ENCODE data around the gene NPPC. TPM values are rescaled to one million over a fixed set of nuclear protein-coding genes. Genes with fewer than 3 reads are reported as not detected.

The NPPC gene
- total RNA-seq, 1 donor from 2014 or later = 18.5 TPM

GRCh38 chr2:231929961-231930592 is 3.9 kb upstream of the NPPC start:
- Mint-ChIP-seq H3K4me1 (ENCODE audit: low read depth, unreplicated experiment) (peaks cover 37% of the 10 kb centered on the region), H3K36me3 (ENCODE audit: unreplicated experiment) (no peaks in the 10 kb centered on the region), H3K9me3 (ENCODE audit: unreplicated experiment) (peaks cover 15% of the 10 kb centered on the region), H3K4me3 (ENCODE audit: unreplicated experiment) (no peak overlapping the region), H3K27ac (ENCODE audit: unreplicated experiment) (peak overlapping the region; percentile 48), H3K27me3 (ENCODE audit: unreplicated experiment) (peaks cover 28% of the 10 kb centered on the region)
- TF ChIP-seq CTCF (IDR thresholded peaks at IDR 0.05; ENCODE audit: partially characterized antibody, unreplicated experiment) = peak; percentile 42
- peak; percentile 50 for DNase-seq

- no peak for DNase-seq
- Mint-ChIP-seq H3K27me3 (ENCODE audit: unreplicated experiment) (peaks cover 36% of the 10 kb centered on the region), H3K4me3 (ENCODE audit: unreplicated experiment) (no peak overlapping the region), H3K27ac (ENCODE audit: unreplicated experiment) (no peak overlapping the region), H3K9me3 (ENCODE audit: unreplicated experiment) (peaks cover 16% of the 10 kb centered on the region), H3K4me1 (ENCODE audit: low read depth, unreplicated experiment) (peaks cover 36% of the 10 kb centered on the region), H3K36me3 (ENCODE audit: unreplicated experiment) (no peaks in the 10 kb centered on the region)
- no peak for TF ChIP-seq CTCF (IDR thresholded peaks at IDR 0.05; ENCODE audit: partially characterized antibody, unreplicated experiment)
These were observed 2.9 kb upstream of the NPPC start for GRCh38 chr2:231928901-231929725.

- Mint-ChIP-seq H3K9me3 (ENCODE audit: unreplicated experiment) (peaks cover 16% of the 10 kb centered on the region), H3K4me3 (ENCODE audit: unreplicated experiment) (no peak overlapping the region), H3K27me3 (ENCODE audit: unreplicated experiment) (peaks cover 34% of the 10 kb centered on the region), H3K4me1 (ENCODE audit: low read depth, unreplicated experiment) (peaks cover 42% of the 10 kb centered on the region), H3K36me3 (ENCODE audit: unreplicated experiment) (no peaks in the 10 kb centered on the region), H3K27ac (ENCODE audit: unreplicated experiment) (no peak overlapping the region)
- peak; percentile 50 for TF ChIP-seq CTCF (IDR thresholded peaks at IDR 0.05; ENCODE audit: partially characterized antibody, unreplicated experiment)
- no peak for DNase-seq
These were observed 2.3 kb upstream of the NPPC start for GRCh38 chr2:231928481-231928880.

- TF ChIP-seq CTCF (IDR thresholded peaks at IDR 0.05; ENCODE audit: partially characterized antibody, unreplicated experiment) = no peak
- peaks cover 42% of the 10 kb centered on the region for H3K4me1 Mint-ChIP-seq (ENCODE audit: low read depth, unreplicated experiment)
- H3K27me3 Mint-ChIP-seq (ENCODE audit: unreplicated experiment) = peaks cover 28% of the 10 kb centered on the region
- DNase-seq = no peak
- H3K27ac Mint-ChIP-seq (ENCODE audit: unreplicated experiment) = peak overlapping the region; percentile 26
- no peaks in the 10 kb centered on the region for H3K36me3 Mint-ChIP-seq (ENCODE audit: unreplicated experiment)
- H3K9me3 Mint-ChIP-seq (ENCODE audit: unreplicated experiment) = peaks cover 16% of the 10 kb centered on the region
- peak overlapping the region; percentile 90 for H3K4me3 Mint-ChIP-seq (ENCODE audit: unreplicated experiment)
These were observed 1.3 kb upstream of the NPPC start for GRCh38 chr2:231927566-231927890.

Measured in glutamatergic neuron (in vitro differentiated cells).